ENCODE measurements around the gene CASP3.

DNA sequence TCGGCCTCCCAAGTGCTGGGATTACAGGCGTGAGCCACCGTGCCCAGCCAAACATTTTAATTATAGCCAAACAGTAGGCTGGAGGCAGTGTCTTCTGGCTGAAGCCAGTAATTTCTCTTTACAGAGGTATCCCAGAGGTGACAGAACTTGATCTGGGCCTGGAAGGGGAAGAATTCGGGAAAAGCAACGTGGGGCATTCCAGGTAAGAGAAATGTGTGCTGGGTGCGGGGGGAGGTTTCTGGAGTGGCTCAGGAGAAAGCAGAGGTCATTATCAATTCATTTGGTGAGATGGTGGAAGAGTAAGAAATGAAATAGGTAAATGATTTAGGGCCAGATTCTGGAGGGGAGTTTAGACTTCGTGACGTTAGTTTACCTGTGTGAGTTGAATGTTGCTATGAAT, 2.7 kb upstream of the CASP3 start:
- no peak for TF ChIP-seq POLR2A (IDR thresholded peaks at IDR 0.05)
- TF ChIP-seq, protein P1, sequence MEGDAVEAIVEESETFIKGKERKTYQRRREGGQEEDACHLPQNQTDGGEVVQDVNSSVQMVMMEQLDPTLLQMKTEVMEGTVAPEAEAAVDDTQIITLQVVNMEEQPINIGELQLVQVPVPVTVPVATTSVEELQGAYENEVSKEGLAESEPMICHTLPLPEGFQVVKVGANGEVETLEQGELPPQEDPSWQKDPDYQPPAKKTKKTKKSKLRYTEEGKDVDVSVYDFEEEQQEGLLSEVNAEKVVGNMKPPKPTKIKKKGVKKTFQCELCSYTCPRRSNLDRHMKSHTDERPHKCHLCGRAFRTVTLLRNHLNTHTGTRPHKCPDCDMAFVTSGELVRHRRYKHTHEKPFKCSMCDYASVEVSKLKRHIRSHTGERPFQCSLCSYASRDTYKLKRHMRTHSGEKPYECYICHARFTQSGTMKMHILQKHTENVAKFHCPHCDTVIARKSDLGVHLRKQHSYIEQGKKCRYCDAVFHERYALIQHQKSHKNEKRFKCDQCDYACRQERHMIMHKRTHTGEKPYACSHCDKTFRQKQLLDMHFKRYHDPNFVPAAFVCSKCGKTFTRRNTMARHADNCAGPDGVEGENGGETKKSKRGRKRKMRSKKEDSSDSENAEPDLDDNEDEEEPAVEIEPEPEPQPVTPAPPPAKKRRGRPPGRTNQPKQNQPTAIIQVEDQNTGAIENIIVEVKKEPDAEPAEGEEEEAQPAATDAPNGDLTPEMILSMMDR (IDR thresholded peaks at IDR 0.05): no peak
